Measurements from ENCODE around the gene PCCA. TPM values are rescaled to one million over a fixed set of nuclear protein-coding genes. Genes with fewer than 3 reads are reported as not detected.

PCCA gene
- polyA plus RNA-seq, 1 of the 3 experiments (the other 2 are of a cell fraction): 7.3 TPM

DNA sequence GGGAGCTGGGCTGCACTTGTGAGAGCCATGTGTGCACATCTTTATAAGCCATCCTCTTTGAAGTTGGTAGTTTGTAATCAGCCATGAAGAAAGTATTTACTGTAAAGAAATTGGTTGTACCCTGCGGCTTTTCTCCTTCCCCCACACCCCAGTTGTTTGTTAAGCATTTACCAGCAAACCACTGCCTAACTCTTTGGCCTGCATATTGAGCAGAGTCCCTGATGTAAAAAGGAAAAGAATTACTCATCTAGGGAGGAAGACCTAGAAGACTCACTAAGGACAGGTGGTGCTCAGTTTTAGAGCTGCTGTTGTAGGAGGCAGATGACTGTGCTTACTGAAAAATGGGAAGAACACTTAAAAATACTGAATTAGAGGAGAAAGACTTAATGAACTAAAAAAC is 245.3 kb downstream of the PCCA start:
- Histone ChIP-seq H3K4me3 (ENCODE audit: low read depth in 2 of 2, low read length in 1 of 2) (no peak overlapping the region), H3K4me1 (ENCODE audit: control insufficient read depth in 1 of 2, insufficient read depth in 2 of 2, low read depth in 1 of 2, low read length in 1 of 2) (no peaks in the 10 kb centered on the region), H3K9ac (no peak overlapping the region), H3K79me2 (ENCODE audit: insufficient read depth) (no peaks in the 10 kb centered on the region), H3K9me3 (peaks cover 6% of the 10 kb centered on the region; the same call in 1 of the 2 replicates), H3K9me2 (no peaks in the 10 kb centered on the region), H3F3A (replicated peaks; ENCODE audit: insufficient read depth) (no peaks in the 10 kb centered on the region), H3K27ac (ENCODE audit: low read depth in 2 of 2, low read length in 1 of 2) (no peak overlapping the region), H3K27me3 (ENCODE audit: insufficient read depth) (no peaks in the 10 kb centered on the region), H2AFZ (ENCODE audit: low read depth) (no peak overlapping the region), H3K36me3 (replicated peaks in 1 of 2; ENCODE audit: control insufficient read depth in 1 of 2, insufficient read depth in 2 of 2, low read length in 1 of 2) (peaks cover 14 to 40% of the 10 kb centered on the region in 2 experiments), H4K20me1 (ENCODE audit: insufficient read depth) (no peaks in the 10 kb centered on the region), H3K4me2 (no peak overlapping the region)
- no peak for DNase-seq
- ChIA-PET CTCF (interaction anchor here (0.9 kb wide), 1 partner anchor 11 kb away, joined by 3 read pairs; no protein-coding TSS in a partner anchor), POLR2A (no interaction called here)
- TF ChIP-seq NFIC (IDR thresholded peaks at IDR 0.05; ENCODE audit: borderline replicate concordance) (no peak), TAF1 (IDR thresholded peaks at IDR 0.05; ENCODE audit: borderline replicate concordance, low read depth, low read length) (no peak), POLR2AphosphoS5 (IDR thresholded peaks at IDR 0.05; ENCODE audit: low read depth, low read length) (no peak), EP300 (IDR thresholded peaks at IDR 0.05; ENCODE audit: borderline replicate concordance in 1 of 2, low read depth in 1 of 2, low read length in 1 of 2) (no peak), FOXJ3 (CRISPR knock-in tag; IDR thresholded peaks at IDR 0.05) (no peak)
- TF ChIP-seq, protein P1, sequence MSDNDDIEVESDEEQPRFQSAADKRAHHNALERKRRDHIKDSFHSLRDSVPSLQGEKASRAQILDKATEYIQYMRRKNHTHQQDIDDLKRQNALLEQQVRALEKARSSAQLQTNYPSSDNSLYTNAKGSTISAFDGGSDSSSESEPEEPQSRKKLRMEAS (IDR thresholded peaks at IDR 0.05; ENCODE audit: low read depth): no peak
- TF ChIP-seq, protein P2, sequence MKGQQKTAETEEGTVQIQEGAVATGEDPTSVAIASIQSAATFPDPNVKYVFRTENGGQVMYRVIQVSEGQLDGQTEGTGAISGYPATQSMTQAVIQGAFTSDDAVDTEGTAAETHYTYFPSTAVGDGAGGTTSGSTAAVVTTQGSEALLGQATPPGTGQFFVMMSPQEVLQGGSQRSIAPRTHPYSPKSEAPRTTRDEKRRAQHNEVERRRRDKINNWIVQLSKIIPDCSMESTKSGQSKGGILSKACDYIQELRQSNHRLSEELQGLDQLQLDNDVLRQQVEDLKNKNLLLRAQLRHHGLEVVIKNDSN (IDR thresholded peaks at IDR 0.05; ENCODE audit: borderline replicate concordance, low read depth): no peak
- TF ChIP-seq, protein P3, sequence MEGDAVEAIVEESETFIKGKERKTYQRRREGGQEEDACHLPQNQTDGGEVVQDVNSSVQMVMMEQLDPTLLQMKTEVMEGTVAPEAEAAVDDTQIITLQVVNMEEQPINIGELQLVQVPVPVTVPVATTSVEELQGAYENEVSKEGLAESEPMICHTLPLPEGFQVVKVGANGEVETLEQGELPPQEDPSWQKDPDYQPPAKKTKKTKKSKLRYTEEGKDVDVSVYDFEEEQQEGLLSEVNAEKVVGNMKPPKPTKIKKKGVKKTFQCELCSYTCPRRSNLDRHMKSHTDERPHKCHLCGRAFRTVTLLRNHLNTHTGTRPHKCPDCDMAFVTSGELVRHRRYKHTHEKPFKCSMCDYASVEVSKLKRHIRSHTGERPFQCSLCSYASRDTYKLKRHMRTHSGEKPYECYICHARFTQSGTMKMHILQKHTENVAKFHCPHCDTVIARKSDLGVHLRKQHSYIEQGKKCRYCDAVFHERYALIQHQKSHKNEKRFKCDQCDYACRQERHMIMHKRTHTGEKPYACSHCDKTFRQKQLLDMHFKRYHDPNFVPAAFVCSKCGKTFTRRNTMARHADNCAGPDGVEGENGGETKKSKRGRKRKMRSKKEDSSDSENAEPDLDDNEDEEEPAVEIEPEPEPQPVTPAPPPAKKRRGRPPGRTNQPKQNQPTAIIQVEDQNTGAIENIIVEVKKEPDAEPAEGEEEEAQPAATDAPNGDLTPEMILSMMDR (IDR thresholded peaks at IDR 0.05): no peak
- TF ChIP-seq, protein P4, sequence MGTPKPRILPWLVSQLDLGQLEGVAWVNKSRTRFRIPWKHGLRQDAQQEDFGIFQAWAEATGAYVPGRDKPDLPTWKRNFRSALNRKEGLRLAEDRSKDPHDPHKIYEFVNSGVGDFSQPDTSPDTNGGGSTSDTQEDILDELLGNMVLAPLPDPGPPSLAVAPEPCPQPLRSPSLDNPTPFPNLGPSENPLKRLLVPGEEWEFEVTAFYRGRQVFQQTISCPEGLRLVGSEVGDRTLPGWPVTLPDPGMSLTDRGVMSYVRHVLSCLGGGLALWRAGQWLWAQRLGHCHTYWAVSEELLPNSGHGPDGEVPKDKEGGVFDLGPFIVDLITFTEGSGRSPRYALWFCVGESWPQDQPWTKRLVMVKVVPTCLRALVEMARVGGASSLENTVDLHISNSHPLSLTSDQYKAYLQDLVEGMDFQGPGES (IDR thresholded peaks at IDR 0.05; ENCODE audit: low read depth, low read length): no peak
- 92% methylated on average over 1 of the region's 1 CpG for WGBS (ENCODE audit: low lambda C conversion rate)

DNA sequence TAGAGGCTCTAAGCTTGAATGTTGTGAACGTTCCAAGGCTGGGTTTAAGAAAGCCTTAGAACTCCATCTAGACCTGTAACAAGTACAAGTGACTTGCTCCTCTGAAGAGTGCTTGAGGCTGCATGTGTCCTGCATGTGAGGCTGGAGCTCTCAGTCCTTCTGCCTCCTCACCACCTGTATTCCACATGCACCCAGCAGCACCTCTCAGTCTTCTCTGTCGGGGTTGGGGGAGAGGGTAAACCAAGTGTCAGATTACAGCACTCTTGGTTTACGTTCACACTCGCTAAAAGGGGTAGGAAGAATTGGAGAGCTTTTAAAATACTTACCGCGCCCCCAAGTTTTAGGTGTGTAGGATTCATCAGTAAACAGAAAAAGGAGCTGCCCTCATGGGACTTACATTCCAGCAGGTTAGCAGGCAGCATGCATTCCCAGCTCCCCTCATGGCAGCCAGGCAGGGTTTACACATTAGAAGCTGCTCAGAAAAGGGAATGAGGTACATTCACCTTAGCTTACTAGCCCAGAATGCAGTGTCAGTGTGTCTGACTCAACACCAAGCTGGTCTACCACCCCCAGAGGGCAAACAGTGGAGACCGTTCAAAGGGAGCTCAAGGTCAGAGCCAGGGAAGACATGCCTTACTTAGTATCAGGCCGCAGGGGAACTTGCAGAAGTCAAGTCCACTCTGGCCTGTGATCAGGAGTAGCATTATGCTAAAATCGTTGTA is 248.1 kb downstream of the PCCA start:
- Histone ChIP-seq H3K4me3 (ENCODE audit: low read depth in 2 of 2, low read length in 1 of 2) (no peak overlapping the region), H3K79me2 (ENCODE audit: insufficient read depth) (no peaks in the 10 kb centered on the region), H2AFZ (ENCODE audit: low read depth) (no peak overlapping the region), H3K27ac (ENCODE audit: low read depth in 2 of 2, low read length in 1 of 2) (no peak overlapping the region), H3K9me2 (no peaks in the 10 kb centered on the region), H3K4me1 (ENCODE audit: control insufficient read depth in 1 of 2, insufficient read depth in 2 of 2, low read depth in 1 of 2, low read length in 1 of 2) (no peaks in the 10 kb centered on the region), H3K9me3 (peaks cover 6% of the 10 kb centered on the region; the same call in 1 of the 2 replicates), H3K36me3 (replicated peaks in 1 of 2; ENCODE audit: control insufficient read depth in 1 of 2, insufficient read depth in 2 of 2, low read length in 1 of 2) (peaks cover 16 to 45% of the 10 kb centered on the region in 2 experiments), H4K20me1 (ENCODE audit: insufficient read depth) (no peaks in the 10 kb centered on the region), H3K27me3 (ENCODE audit: insufficient read depth) (no peaks in the 10 kb centered on the region), H3K4me2 (no peak overlapping the region), H3F3A (replicated peaks; ENCODE audit: insufficient read depth) (no peaks in the 10 kb centered on the region), H3K9ac (no peak overlapping the region)
- CTCF ChIA-PET: interaction anchor here (2.0 kb wide), 1 partner anchor 236 kb away, joined by 4 read pairs; no protein-coding TSS in a partner anchor
- WGBS (ENCODE audit: low lambda C conversion rate): 86% methylated on average over 9 of the region's 9 CpGs
- no peak for DNase-seq
- POLR2A ChIA-PET: no interaction called here
- TF ChIP-seq NFIC (IDR thresholded peaks at IDR 0.05; ENCODE audit: borderline replicate concordance) (no peak), TAF1 (IDR thresholded peaks at IDR 0.05; ENCODE audit: borderline replicate concordance, low read depth, low read length) (no peak), TEAD4 (IDR thresholded peaks at IDR 0.05; ENCODE audit: borderline replicate concordance, insufficient read depth) (no peak), SMC3 (IDR thresholded peaks at IDR 0.05; ENCODE audit: low read depth, low read length) (no peak), FOXJ3 (CRISPR knock-in tag; IDR thresholded peaks at IDR 0.05) (no peak), TCF12 (IDR thresholded peaks at IDR 0.05) (no peak), JUND (IDR thresholded peaks at IDR 0.05) (no peak), FOXM1 (IDR thresholded peaks at IDR 0.05; ENCODE audit: low read depth) (no peak), SIN3A (IDR thresholded peaks at IDR 0.05; ENCODE audit: borderline replicate concordance, low read depth, low read length) (no peak), RXRA (IDR thresholded peaks at IDR 0.05; ENCODE audit: borderline replicate concordance, low read depth) (no peak), EZH2phosphoT487 (IDR thresholded peaks at IDR 0.05; ENCODE audit: borderline replicate concordance, low read depth) (no peak), RCOR1 (IDR thresholded peaks at IDR 0.05; ENCODE audit: low read length) (no peak)
- TF ChIP-seq, protein P4 (IDR thresholded peaks at IDR 0.05; ENCODE audit: low read depth, low read length): no peak
- TF ChIP-seq, protein P5, sequence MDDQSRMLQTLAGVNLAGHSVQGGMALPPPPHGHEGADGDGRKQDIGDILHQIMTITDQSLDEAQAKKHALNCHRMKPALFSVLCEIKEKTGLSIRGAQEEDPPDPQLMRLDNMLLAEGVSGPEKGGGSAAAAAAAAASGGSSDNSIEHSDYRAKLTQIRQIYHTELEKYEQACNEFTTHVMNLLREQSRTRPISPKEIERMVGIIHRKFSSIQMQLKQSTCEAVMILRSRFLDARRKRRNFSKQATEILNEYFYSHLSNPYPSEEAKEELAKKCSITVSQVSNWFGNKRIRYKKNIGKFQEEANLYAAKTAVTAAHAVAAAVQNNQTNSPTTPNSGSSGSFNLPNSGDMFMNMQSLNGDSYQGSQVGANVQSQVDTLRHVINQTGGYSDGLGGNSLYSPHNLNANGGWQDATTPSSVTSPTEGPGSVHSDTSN (IDR thresholded peaks at IDR 0.05): no peak
